ENCODE results near the gene ZNF146.

DNA sequence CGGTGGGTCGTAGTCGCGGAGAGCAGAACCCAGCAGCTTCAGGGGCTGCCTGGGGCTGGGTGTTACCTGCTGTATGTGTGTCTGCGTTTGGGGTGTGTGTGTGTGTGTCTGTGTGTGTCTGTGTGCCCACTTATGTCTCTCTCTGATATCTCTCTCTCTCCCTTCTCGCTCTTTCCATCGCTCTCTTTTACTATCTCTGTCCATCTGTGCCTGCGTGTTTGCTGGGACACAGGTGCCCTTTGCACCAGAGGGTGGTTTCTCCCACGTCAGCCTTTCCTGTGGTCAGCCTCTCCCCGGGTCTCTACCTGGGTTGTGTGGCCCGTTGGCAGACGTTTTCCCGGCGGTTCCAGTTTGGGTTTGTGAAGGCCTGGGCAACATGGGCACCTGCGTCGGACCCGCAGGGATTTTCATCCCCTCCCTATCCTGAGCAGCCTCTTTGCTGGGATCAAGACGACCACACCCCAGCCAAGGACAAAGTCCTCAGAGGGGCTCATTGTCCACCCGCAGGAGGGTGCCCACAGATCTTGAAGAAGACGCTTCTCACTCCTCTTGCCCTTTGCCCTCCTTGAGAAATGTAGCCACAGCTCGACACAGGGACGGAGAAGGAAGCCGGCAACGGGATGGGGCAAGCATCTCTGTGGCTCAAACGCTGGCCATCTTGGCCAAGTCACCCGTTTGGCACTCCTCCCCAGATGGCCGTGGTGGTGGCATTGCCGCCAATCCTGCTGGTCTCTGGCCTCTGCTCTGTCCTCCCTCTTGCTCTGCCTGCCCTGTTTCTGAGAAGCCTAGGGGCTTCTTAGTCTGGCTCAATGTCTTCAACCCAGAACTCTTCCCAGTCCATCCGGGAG, 43.3 kb downstream of the ZNF146 start:
- TF ChIP-seq, protein P1, sequence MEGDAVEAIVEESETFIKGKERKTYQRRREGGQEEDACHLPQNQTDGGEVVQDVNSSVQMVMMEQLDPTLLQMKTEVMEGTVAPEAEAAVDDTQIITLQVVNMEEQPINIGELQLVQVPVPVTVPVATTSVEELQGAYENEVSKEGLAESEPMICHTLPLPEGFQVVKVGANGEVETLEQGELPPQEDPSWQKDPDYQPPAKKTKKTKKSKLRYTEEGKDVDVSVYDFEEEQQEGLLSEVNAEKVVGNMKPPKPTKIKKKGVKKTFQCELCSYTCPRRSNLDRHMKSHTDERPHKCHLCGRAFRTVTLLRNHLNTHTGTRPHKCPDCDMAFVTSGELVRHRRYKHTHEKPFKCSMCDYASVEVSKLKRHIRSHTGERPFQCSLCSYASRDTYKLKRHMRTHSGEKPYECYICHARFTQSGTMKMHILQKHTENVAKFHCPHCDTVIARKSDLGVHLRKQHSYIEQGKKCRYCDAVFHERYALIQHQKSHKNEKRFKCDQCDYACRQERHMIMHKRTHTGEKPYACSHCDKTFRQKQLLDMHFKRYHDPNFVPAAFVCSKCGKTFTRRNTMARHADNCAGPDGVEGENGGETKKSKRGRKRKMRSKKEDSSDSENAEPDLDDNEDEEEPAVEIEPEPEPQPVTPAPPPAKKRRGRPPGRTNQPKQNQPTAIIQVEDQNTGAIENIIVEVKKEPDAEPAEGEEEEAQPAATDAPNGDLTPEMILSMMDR (IDR thresholded peaks at IDR 0.05; ENCODE audit: insufficient read depth, low read depth, low read length): no peak
- no peak for TF ChIP-seq EZH2 (IDR thresholded peaks at IDR 0.05; ENCODE audit: insufficient read depth, low read length)
